Left ventricle myocardium inferior (tissue), 1 donor: Measurements from ENCODE around the gene CCDC50. TPM values are rescaled to one million over a fixed set of nuclear protein-coding genes. Genes with fewer than 3 reads are reported as not detected.

Experiments
- DNase-seq: peaks from one replicate; pipeline ENCODE4 v3.0.0-alpha.2; 2020
- H3K27ac ChIP-seq: fragments of 200-600 bp; replicated peaks from 2 replicates; pipeline ENCODE4 v1.8.0; 2021
- H3K27me3 ChIP-seq: fragments of 200-600 bp; 2 replicates; pipeline ENCODE4 v1.8.0; 2021; ENCODE audit warnings: low read depth
- H3K36me3 ChIP-seq: fragments of 200-600 bp; 2 replicates; pipeline ENCODE4 v1.8.0; 2021
- H3K4me1 ChIP-seq: fragments of 200-600 bp; 2 replicates; pipeline ENCODE4 v1.8.0; 2021
- H3K4me3 ChIP-seq: fragments of 200-600 bp; 2 replicates; pipeline ENCODE4 v1.8.0; 2021; ENCODE audit warnings: mild to moderate bottlenecking, moderate library complexity
- H3K9me3 ChIP-seq: fragments of 200-600 bp; replicated peaks from 2 replicates; pipeline ENCODE4 v1.8.0; 2021
- intact Hi-C: fragments of 100-400 bp; cut with micrococcal nuclease; formaldehyde crosslinking; loops from one replicate; pipeline ENCODE4 v1.11.0; 2022
- total RNA-seq: library from RNA; stranded (reverse); fragmentation: NEBNext Ultra II Directional; extraction: Animal tissue kit (Norgen Biotek cat#: 25700); gene quantifications from one replicate; pipeline ENCODE4 v1.2.1, GENCODE V29; 2021
- TF ChIP-seq, protein P1 (sequence below): fragments of 200-600 bp; IDR thresholded peaks from 2 replicates; pipeline ENCODE4 v1.8.0; 2021; ENCODE audit warnings: antibody characterized with exemption, mild to moderate bottlenecking, borderline replicate concordance
- donor health status: DM: no; HTN: yes; CAD: no; lungs with severe emphysema.

Gene CCDC50
- total RNA-seq, 1 donor from 2014 or later: 52.1 TPM

DNA sequence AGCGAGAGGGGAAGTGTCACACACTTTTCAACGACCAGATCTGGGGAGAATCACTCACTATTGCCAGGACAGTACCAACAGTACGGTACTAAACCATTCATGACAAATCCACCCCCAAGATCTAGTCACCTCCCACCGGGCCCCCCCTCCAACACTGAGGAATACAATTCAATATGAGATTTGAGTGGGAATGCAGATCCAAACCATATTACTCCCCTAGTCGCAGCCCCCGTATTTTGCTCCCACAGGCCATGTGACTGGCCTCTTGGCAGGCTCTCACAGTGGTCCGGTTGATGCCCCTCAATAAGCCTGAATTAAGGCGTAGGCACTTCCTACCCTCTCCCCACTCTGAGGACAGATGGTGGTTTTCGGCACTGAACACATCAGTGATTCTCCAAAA is 86.4 kb downstream of the CCDC50 start:
- Histone ChIP-seq H3K9me3 (peaks cover 1% of the 10 kb centered on the region), H3K4me1 (no peaks in the 10 kb centered on the region), H3K27ac (no peak overlapping the region), H3K4me3 (no peak overlapping the region), H3K27me3 (no peaks in the 10 kb centered on the region), H3K36me3 (no peaks in the 10 kb centered on the region)
- intact Hi-C loops: no loop called here
- no peak for DNase-seq
- TF ChIP-seq, protein P1, sequence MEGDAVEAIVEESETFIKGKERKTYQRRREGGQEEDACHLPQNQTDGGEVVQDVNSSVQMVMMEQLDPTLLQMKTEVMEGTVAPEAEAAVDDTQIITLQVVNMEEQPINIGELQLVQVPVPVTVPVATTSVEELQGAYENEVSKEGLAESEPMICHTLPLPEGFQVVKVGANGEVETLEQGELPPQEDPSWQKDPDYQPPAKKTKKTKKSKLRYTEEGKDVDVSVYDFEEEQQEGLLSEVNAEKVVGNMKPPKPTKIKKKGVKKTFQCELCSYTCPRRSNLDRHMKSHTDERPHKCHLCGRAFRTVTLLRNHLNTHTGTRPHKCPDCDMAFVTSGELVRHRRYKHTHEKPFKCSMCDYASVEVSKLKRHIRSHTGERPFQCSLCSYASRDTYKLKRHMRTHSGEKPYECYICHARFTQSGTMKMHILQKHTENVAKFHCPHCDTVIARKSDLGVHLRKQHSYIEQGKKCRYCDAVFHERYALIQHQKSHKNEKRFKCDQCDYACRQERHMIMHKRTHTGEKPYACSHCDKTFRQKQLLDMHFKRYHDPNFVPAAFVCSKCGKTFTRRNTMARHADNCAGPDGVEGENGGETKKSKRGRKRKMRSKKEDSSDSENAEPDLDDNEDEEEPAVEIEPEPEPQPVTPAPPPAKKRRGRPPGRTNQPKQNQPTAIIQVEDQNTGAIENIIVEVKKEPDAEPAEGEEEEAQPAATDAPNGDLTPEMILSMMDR: no peak

DNA sequence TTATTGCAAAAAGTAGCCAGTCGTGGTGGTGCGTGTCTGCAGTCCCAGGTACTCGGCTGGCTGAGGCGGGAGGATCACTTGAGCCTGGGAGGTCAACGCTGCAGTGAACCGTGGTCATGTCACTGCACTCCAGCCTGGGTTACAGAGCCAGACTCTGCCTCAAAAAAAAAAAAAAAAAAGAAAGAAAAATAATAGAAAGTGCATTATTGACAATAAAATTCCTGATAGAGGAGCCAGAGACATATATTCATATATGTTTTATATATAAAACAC is 88.2 kb downstream of the CCDC50 start:
- Histone ChIP-seq H3K27me3 (no peaks in the 10 kb centered on the region), H3K9me3 (no peaks in the 10 kb centered on the region), H3K4me3 (no peak overlapping the region), H3K27ac (no peak overlapping the region), H3K4me1 (no peaks in the 10 kb centered on the region), H3K36me3 (no peaks in the 10 kb centered on the region)
- TF ChIP-seq, protein P1: no peak
- intact Hi-C loops: no loop called here
- DNase-seq: no peak

DNA sequence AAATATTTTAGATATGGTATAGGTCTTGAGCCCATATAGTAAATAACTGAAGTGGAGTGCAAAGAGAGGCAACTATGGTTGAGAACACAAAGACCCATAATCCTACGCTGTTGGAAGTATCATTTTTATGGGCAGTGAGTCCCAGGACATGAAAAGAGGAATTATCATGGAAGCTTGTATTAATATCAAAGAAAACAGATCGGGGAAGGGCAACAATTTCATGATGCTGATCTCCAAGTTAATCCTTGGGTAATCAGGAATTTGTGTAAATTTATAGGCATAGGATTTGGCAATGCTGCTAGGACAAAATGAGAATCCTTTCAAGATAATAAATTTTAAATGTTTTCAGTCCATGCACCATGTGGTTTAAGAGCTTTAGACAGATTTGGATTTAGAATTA is 91.6 kb downstream of the CCDC50 start:
- no peak overlapping the region for H3K27ac ChIP-seq
- TF ChIP-seq, protein P1: no peak
- intact Hi-C loops: no loop called here
- H3K27me3 ChIP-seq: no peaks in the 10 kb centered on the region
- no peak for DNase-seq
- no peaks in the 10 kb centered on the region for H3K36me3 ChIP-seq
- H3K4me1 ChIP-seq: no peaks in the 10 kb centered on the region
- no peaks in the 10 kb centered on the region for H3K9me3 ChIP-seq
- H3K4me3 ChIP-seq: no peak overlapping the region

GRCh38 chr3:191424881-191425280 is 95.7 kb downstream of the CCDC50 start:
- intact Hi-C loops: no loop called here
- no peaks in the 10 kb centered on the region for H3K9me3 ChIP-seq
- no peaks in the 10 kb centered on the region for H3K27me3 ChIP-seq
- peak overlapping the region; percentile 5 for H3K4me3 ChIP-seq
- no peaks in the 10 kb centered on the region for H3K36me3 ChIP-seq
- H3K27ac ChIP-seq: no peak overlapping the region
- TF ChIP-seq, protein P1: no peak
- no peaks in the 10 kb centered on the region for H3K4me1 ChIP-seq
- no peak for DNase-seq

DNA sequence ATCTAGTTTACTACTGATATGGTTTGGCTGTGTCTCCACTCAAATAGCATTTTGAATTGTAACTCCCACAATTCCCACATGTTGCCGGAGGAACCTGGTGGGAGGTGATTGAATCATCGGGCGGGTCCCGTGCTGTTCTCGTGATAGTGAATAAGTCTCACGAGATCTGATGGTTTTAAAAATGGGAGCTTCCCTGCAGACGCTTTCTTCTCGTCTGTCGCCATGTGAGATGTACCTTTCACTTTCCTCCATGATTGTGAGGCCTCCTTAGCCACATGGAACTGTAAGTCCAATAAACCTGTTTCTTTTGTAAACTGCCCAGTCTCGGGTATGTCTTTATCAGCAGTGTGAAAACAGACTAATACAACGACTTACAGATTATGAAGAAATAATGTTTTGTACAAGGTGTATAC is 96.1 kb downstream of the CCDC50 start:
- intact Hi-C loops: no loop called here
- H3K4me1 ChIP-seq: no peaks in the 10 kb centered on the region
- H3K27ac ChIP-seq: no peak overlapping the region
- no peaks in the 10 kb centered on the region for H3K27me3 ChIP-seq
- no peaks in the 10 kb centered on the region for H3K36me3 ChIP-seq
- no peak for DNase-seq
- TF ChIP-seq, protein P1: no peak
- H3K4me3 ChIP-seq: peak overlapping the region; percentile 5
- no peaks in the 10 kb centered on the region for H3K9me3 ChIP-seq

DNA sequence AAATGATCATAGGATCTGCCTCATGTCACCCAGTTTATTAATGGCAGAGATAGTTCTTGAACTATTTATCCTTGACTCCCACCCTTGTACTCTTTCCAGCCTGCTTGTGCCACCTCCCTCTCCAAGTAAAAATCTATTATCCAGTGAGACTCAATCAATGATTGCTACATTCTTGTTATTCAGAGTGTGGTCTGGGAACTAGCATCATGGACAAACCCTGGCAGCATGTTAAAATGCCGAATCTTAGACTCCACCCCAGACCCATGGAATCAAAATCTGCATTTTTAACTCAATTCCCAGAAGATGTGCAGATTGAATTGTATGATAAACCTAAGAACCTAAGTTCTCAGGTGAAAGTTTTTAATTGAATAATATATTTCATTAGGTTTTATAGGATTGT is 97.1 kb downstream of the CCDC50 start:
- DNase-seq: no peak
- Histone ChIP-seq H3K9me3 (no peaks in the 10 kb centered on the region), H3K27me3 (no peaks in the 10 kb centered on the region), H3K27ac (no peak overlapping the region), H3K4me1 (no peaks in the 10 kb centered on the region), H3K4me3 (no peak overlapping the region), H3K36me3 (no peaks in the 10 kb centered on the region)
- TF ChIP-seq, protein P1: no peak
- intact Hi-C loops: no loop called here
